K562 treated with DMSO at 1 percent for 4 hours (cell line): ENCODE results near the gene DEFB119. TPM values are rescaled to one million over a fixed set of nuclear protein-coding genes. Genes with fewer than 3 reads are reported as not detected.

Experiments
- total RNA-seq: library from RNA; unstranded; fragments of 300-600 nt; gene quantifications from 2 replicates; pipeline ENCODE4 v1.2.3, GENCODE V29; 2022; ENCODE audit not compliant: insufficient read depth

DEFB119 gene
- not detected in 2 replicates for total RNA-seq

GRCh38 chr20:31390490-31390889 is at the start of gene DEFB119:
Gene DEFB119, minus strand, starts transcription at chr20:31390590. Its CDS starts 107 bp downstream, at chr20:31390483.

GRCh38 chr20:31406115-31406514 is 15.7 kb upstream of the DEFB119 start, which contains the start of gene DEFB121:
Gene DEFB121, minus strand, starts transcription at chr20:31406215. Its CDS starts 63 bp downstream, at chr20:31406152.

GRCh38 chr20:31368301-31368700 is 22.1 kb downstream of the DEFB119 start, which contains the start of gene DEFB118:
Gene DEFB118, plus strand, starts transcription at chr20:31368601. Its CDS starts 50 bp downstream, at chr20:31368651.

Other genes starting within 250 kb of the DEFB119 start
- not detected in 2 replicates for gene DEFB115, start 132.9 kb downstream of the DEFB119 start, total RNA-seq
- not detected in 2 replicates for gene DEFB116, start 82.0 kb downstream of the DEFB119 start, total RNA-seq
- not detected in 2 replicates for gene DEFB118, start 22.0 kb downstream of the DEFB119 start, total RNA-seq
- gene DEFB121, start 15.6 kb upstream of the DEFB119 start, total RNA-seq, result not detected in 2 replicates
- not detected in 2 replicates for gene DEFB123, start 50.0 kb upstream of the DEFB119 start, total RNA-seq
- not detected in 2 replicates for gene DEFB124, start 84.5 kb upstream of the DEFB119 start, total RNA-seq
- gene REM1, start 84.7 kb upstream of the DEFB119 start, total RNA-seq, result not detected in 2 replicates
- 168 and 174 TPM in 2 replicates for gene HM13, start 123.9 kb upstream of the DEFB119 start, total RNA-seq
- gene ID1, start 214.7 kb upstream of the DEFB119 start, total RNA-seq, result 171 and 174 TPM in 2 replicates
- not detected in 2 replicates for gene COX4I2, start 247.3 kb upstream of the DEFB119 start, total RNA-seq